WTC11 (cell line): ENCODE results near the gene DMD. TPM values are rescaled to one million over a fixed set of nuclear protein-coding genes. Genes with fewer than 3 reads are reported as not detected.

Experiments used
- ATAC-seq: fragments of 200-7000 bp; cut with Tn5 transposase; 2 replicates; pipeline ENCODE4 v1.10.0; 2021; ENCODE audit warnings: mild to moderate bottlenecking, moderate library complexity
- CTCF ChIA-PET: fragments of 300-600 bp; sonication (Branson Sonifier 250); formaldehyde crosslinking; loops from one replicate; lab custom pipeline; 2021; ENCODE audit warnings: antibody characterized with exemption; lab: Charles Lee
- POLR2A ChIA-PET: fragments of 350-600 bp; sonication (Branson Sonifier 250); formaldehyde crosslinking; loops from one replicate; lab custom pipeline; 2021; ENCODE audit warnings: antibody characterized with exemption; lab: Charles Lee
- DNase-seq: peaks from one replicate; pipeline ENCODE4 v3.0.0; 2021; ENCODE audit warnings: low spot score
- H3K27ac Mint-ChIP-seq: 2 replicates; pipeline ENCODE4 v1.8.0; 2021; ENCODE audit warnings: mixed read lengths
- H3K27me3 Mint-ChIP-seq: 2 replicates; pipeline ENCODE4 v1.8.0; 2021; ENCODE audit warnings: low read depth, mild to moderate bottlenecking, moderate library complexity, mixed read lengths
- H3K36me3 Mint-ChIP-seq: 2 replicates; pipeline ENCODE4 v1.8.0; 2021; ENCODE audit warnings: mixed read lengths
- H3K4me1 Mint-ChIP-seq: 2 replicates; pipeline ENCODE4 v1.8.0; 2022; ENCODE audit warnings: mixed read lengths
- H3K4me3 Mint-ChIP-seq: 2 replicates; pipeline ENCODE4 v1.8.0; 2021; ENCODE audit warnings: mild to moderate bottlenecking, moderate library complexity, mixed read lengths
- H3K9me3 Mint-ChIP-seq: 2 replicates; pipeline ENCODE4 v1.8.0; 2021; ENCODE audit warnings: mixed read lengths
- CREM ChIP-seq: sonication (generic); formaldehyde crosslinking; IDR thresholded peaks from 2 replicates; pipeline ENCODE4 v1.8.1; 2022; ENCODE audit warnings: mild to moderate bottlenecking, missing genetic modification reagents, moderate library complexity
- EMX1 ChIP-seq: fragments of 250-450 bp; sonication (Bioruptor Pico); IDR thresholded peaks from 2 replicates; pipeline ENCODE4 v1.8.0; 2021; ENCODE audit warnings: mild to moderate bottlenecking
- ESRRA ChIP-seq: sonication (generic); formaldehyde crosslinking; IDR thresholded peaks from 2 replicates; pipeline ENCODE4 v1.8.1; 2022; ENCODE audit warnings: mild to moderate bottlenecking, missing genetic modification reagents, borderline replicate concordance
- FOXJ3 ChIP-seq: sonication (generic); formaldehyde crosslinking; IDR thresholded peaks from 2 replicates; pipeline ENCODE4 v1.9.0; 2021; ENCODE audit warnings: missing genetic modification reagents, mild to moderate bottlenecking, borderline replicate concordance
- FOXP1 ChIP-seq: sonication (generic); formaldehyde crosslinking; IDR thresholded peaks from 2 replicates; pipeline ENCODE4 v1.8.0; 2022; ENCODE audit warnings: missing genetic modification reagents, mild to moderate bottlenecking, moderate library complexity, borderline replicate concordance
- JUN ChIP-seq: sonication (generic); formaldehyde crosslinking; IDR thresholded peaks from 2 replicates; pipeline ENCODE4 v1.8.0; 2023; ENCODE audit warnings: mild to moderate bottlenecking, missing genetic modification reagents
- MLX ChIP-seq: sonication (generic); formaldehyde crosslinking; IDR thresholded peaks from 2 replicates; pipeline ENCODE4 v1.8.1; 2023; ENCODE audit warnings: mild to moderate bottlenecking, missing genetic modification reagents, moderate library complexity
- OVOL2 ChIP-seq: fragments of 250-450 bp; sonication (Bioruptor Pico); IDR thresholded peaks from 2 replicates; pipeline ENCODE4 v1.9.0; 2021; ENCODE audit warnings: mild to moderate bottlenecking, borderline replicate concordance
- PRDM15 ChIP-seq: sonication (generic); formaldehyde crosslinking; IDR thresholded peaks from 2 replicates; pipeline ENCODE4 v1.8.0; 2022; ENCODE audit warnings: missing genetic modification reagents
- ZBTB21 ChIP-seq: sonication (generic); formaldehyde crosslinking; IDR thresholded peaks from 2 replicates; pipeline ENCODE4 v1.8.1; 2023; ENCODE audit warnings: mild to moderate bottlenecking, missing genetic modification reagents, borderline replicate concordance
- ZNF423 ChIP-seq: fragments of 250-450 bp; sonication (Bioruptor Pico); IDR thresholded peaks from 2 replicates; pipeline ENCODE4 v2.1.2; 2022; ENCODE audit warnings: mild to moderate bottlenecking, moderate library complexity
- ZNF512 ChIP-seq: sonication (generic); formaldehyde crosslinking; IDR thresholded peaks from 2 replicates; pipeline ENCODE4 v1.8.1; 2022; ENCODE audit warnings: missing genetic modification reagents, borderline replicate concordance
- total RNA-seq: library from RNA; stranded (reverse); gene quantifications from 3 replicates; pipeline ENCODE4 v1.2.3, GENCODE V29; 2021
- TF ChIP-seq, protein P1 (sequence below): sonication (generic); formaldehyde crosslinking; IDR thresholded peaks from 2 replicates; pipeline ENCODE4 v1.8.1; 2022; ENCODE audit warnings: mild to moderate bottlenecking, missing genetic modification reagents, moderate library complexity, borderline replicate concordance
- TF ChIP-seq, protein P2 (sequence below): sonication (generic); formaldehyde crosslinking; IDR thresholded peaks from 2 replicates; pipeline ENCODE4 v1.8.1; 2023; ENCODE audit warnings: mild to moderate bottlenecking, missing genetic modification reagents
- TF ChIP-seq, protein P3 (sequence below): fragments of 250-450 bp; sonication (Bioruptor Pico); IDR thresholded peaks from 2 replicates; pipeline ENCODE4 v1.9.0; 2021; ENCODE audit warnings: mild to moderate bottlenecking
- TF ChIP-seq, protein P4 (sequence below): fragments of 250-450 bp; sonication (Bioruptor Pico); IDR thresholded peaks from 2 replicates; pipeline ENCODE4 v2.1.2; 2022; ENCODE audit warnings: mild to moderate bottlenecking, moderate library complexity
- TF ChIP-seq, protein P5 (sequence below): sonication (generic); formaldehyde crosslinking; conservative IDR thresholded peaks from 2 replicates; pipeline ENCODE4 v1.8.1; 2023; ENCODE audit warnings: mild to moderate bottlenecking, low read depth, missing genetic modification reagents, moderate library complexity

The DMD gene
- total RNA-seq, 1 experiment from 2014 or later, result 9.1 TPM

DNA sequence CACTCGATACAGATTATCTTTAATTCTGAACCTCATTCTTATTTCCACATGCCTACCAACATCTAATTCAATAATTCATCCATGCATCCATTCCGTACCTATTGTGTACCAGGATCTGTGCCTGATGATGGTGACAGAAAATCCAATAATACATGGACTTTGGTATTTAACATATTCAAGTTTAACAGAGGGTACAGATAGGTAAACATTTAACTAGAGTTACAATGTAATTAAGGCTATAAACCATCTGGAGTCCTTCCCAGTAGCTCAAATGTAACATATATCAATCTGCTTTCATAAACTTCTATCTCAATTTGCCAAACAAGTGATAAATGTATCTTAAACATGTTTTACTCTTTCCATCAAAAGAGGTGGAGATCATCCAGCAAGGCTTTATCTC is 1578.0 kb downstream of the DMD start:
- CTCF ChIA-PET, result no interaction called here
- Mint-ChIP-seq H3K36me3 (no peaks in the 10 kb centered on the region), H3K4me3 (no peak overlapping the region), H3K27ac (no peak overlapping the region), H3K4me1 (peaks cover 5% of the 10 kb centered on the region; the same call in 1 of the 2 replicates), H3K27me3 (no peaks in the 10 kb centered on the region), H3K9me3 (no peaks in the 10 kb centered on the region)
- TF ChIP-seq, protein P1, sequence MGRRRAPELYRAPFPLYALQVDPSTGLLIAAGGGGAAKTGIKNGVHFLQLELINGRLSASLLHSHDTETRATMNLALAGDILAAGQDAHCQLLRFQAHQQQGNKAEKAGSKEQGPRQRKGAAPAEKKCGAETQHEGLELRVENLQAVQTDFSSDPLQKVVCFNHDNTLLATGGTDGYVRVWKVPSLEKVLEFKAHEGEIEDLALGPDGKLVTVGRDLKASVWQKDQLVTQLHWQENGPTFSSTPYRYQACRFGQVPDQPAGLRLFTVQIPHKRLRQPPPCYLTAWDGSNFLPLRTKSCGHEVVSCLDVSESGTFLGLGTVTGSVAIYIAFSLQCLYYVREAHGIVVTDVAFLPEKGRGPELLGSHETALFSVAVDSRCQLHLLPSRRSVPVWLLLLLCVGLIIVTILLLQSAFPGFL (CRISPR knock-in tag), result no peak
- no peak for TF ChIP-seq EMX1 (CRISPR knock-in tag)
- TF ChIP-seq MLX (CRISPR knock-in tag), result no peak
- TF ChIP-seq JUN, result no peak
- TF ChIP-seq, protein P2, sequence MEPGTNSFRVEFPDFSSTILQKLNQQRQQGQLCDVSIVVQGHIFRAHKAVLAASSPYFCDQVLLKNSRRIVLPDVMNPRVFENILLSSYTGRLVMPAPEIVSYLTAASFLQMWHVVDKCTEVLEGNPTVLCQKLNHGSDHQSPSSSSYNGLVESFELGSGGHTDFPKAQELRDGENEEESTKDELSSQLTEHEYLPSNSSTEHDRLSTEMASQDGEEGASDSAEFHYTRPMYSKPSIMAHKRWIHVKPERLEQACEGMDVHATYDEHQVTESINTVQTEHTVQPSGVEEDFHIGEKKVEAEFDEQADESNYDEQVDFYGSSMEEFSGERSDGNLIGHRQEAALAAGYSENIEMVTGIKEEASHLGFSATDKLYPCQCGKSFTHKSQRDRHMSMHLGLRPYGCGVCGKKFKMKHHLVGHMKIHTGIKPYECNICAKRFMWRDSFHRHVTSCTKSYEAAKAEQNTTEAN (CRISPR knock-in tag), result no peak
- TF ChIP-seq ZNF512 (CRISPR knock-in tag), result no peak
- TF ChIP-seq ESRRA (CRISPR knock-in tag), result no peak
- TF ChIP-seq, protein P3, sequence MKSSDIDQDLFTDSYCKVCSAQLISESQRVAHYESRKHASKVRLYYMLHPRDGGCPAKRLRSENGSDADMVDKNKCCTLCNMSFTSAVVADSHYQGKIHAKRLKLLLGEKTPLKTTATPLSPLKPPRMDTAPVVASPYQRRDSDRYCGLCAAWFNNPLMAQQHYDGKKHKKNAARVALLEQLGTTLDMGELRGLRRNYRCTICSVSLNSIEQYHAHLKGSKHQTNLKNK (CRISPR knock-in tag), result no peak
- no peak for TF ChIP-seq FOXJ3 (CRISPR knock-in tag)
- no peak for DNase-seq
- no peak for ATAC-seq
- POLR2A ChIA-PET, result no interaction called here

DNA sequence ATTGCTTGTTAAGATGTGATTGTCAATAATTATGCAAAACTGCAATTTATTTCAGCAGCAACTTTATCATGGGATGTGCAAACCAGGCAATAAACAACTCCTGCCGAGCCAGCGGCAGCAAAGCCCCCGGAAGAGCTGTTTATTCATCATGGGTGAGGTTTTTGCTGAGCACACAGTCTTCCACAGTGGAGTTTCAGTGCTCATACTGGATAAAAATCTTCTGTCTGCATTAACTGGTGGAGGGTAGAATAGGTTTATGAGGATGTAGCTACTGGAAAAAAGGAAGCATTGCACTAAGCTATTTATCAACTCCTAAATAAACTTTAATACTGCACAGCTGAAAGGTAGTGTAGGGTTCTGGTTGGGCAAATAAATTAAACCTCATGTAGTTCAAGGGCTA is 1582.2 kb downstream of the DMD start:
- Mint-ChIP-seq H3K9me3 (no peaks in the 10 kb centered on the region), H3K4me1 (peaks cover 10% of the 10 kb centered on the region), H3K4me3 (no peak overlapping the region), H3K27me3 (no peaks in the 10 kb centered on the region), H3K36me3 (no peaks in the 10 kb centered on the region), H3K27ac (no peak overlapping the region)
- ChIA-PET CTCF (no interaction called here), POLR2A (interaction anchor here (0.6 kb wide), 1 partner anchor 31 kb away, joined by 3 read pairs; no protein-coding TSS in a partner anchor)
- TF ChIP-seq CREM (CRISPR knock-in tag), result no peak
- ATAC-seq (no peak), DNase-seq (no peak)

DNA sequence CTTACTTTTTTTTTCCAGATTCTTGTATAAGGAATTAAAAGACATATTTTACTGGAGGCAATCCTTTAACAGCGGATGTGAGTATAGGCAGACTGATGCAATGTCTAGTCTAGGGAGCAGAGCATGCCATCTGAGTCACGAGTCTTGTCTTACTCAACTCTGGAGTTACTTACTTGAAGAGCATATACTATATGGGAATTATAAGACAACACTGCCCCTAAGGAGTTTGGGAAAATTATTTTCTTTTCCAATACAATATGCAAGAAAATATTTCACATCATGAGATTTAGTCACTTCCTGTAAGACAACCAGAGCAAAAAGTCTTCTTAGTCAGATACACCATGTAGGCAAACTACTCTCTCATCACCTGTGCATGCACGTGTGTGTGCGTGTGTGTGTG is 1602.2 kb downstream of the DMD start:
- no peaks in the 10 kb centered on the region for H3K27me3 Mint-ChIP-seq
- POLR2A ChIA-PET, result no interaction called here
- no peak overlapping the region for H3K27ac Mint-ChIP-seq
- no peak for TF ChIP-seq FOXJ3 (CRISPR knock-in tag)
- no peak for TF ChIP-seq OVOL2 (CRISPR knock-in tag)
- no peak for TF ChIP-seq ESRRA (CRISPR knock-in tag)
- no peak for TF ChIP-seq ZBTB21 (CRISPR knock-in tag)
- TF ChIP-seq, protein P4, sequence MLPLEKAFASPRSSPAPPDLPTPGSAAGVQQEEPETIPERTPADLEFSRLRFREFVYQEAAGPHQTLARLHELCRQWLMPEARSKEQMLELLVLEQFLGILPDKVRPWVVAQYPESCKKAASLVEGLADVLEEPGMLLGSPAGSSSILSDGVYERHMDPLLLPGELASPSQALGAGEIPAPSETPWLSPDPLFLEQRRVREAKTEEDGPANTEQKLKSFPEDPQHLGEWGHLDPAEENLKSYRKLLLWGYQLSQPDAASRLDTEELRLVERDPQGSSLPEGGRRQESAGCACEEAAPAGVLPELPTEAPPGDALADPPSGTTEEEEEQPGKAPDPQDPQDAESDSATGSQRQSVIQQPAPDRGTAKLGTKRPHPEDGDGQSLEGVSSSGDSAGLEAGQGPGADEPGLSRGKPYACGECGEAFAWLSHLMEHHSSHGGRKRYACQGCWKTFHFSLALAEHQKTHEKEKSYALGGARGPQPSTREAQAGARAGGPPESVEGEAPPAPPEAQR (CRISPR knock-in tag), result no peak
- TF ChIP-seq, protein P5, sequence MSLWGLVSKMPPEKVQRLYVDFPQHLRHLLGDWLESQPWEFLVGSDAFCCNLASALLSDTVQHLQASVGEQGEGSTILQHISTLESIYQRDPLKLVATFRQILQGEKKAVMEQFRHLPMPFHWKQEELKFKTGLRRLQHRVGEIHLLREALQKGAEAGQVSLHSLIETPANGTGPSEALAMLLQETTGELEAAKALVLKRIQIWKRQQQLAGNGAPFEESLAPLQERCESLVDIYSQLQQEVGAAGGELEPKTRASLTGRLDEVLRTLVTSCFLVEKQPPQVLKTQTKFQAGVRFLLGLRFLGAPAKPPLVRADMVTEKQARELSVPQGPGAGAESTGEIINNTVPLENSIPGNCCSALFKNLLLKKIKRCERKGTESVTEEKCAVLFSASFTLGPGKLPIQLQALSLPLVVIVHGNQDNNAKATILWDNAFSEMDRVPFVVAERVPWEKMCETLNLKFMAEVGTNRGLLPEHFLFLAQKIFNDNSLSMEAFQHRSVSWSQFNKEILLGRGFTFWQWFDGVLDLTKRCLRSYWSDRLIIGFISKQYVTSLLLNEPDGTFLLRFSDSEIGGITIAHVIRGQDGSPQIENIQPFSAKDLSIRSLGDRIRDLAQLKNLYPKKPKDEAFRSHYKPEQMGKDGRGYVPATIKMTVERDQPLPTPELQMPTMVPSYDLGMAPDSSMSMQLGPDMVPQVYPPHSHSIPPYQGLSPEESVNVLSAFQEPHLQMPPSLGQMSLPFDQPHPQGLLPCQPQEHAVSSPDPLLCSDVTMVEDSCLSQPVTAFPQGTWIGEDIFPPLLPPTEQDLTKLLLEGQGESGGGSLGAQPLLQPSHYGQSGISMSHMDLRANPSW, result no peak
- TF ChIP-seq ZNF423 (CRISPR knock-in tag), result no peak
- no peak for TF ChIP-seq JUN
- TF ChIP-seq PRDM15 (CRISPR knock-in tag), result no peak
- TF ChIP-seq FOXP1 (CRISPR knock-in tag), result no peak

More for the DNA sequence above, 1602.2 kb downstream of the DMD start:
- Mint-ChIP-seq H3K9me3 (no peaks in the 10 kb centered on the region), H3K36me3 (no peaks in the 10 kb centered on the region), H3K4me1 (peaks cover 7% of the 10 kb centered on the region; the same call in 1 of the 2 replicates), H3K4me3 (no peak overlapping the region)
- DNase-seq (no peak), ATAC-seq (no peak)
- CTCF ChIA-PET, result no interaction called here
